Spleen (tissue), 7 donors: Measurements from ENCODE around the gene MRPL55.

ENCODE experiments used
- CTCF ChIP-seq, 11 experiments: fragments of 200-600 bp in 7 of 11; fragments of 450-650 bp in 4 of 11; sonication (generic) in 4 of 11; IDR thresholded peaks in 8 of 11; conservative IDR thresholded peaks in 3 of 11; 1 replicate in 7 of 11; 2 replicates in 4 of 11; pipeline versions ENCODE4 v1.4.0 to v1.8.0; 2016 to 2021; ENCODE audit warnings: antibody characterized with exemption in 11 of 11, inconsistent platforms in 4 of 11, mild to moderate bottlenecking in 1 of 11
- POLR2A ChIP-seq, 3 donors: fragments of 450-650 bp; IDR thresholded peaks; one replicate each; pipeline ENCODE4 v1.5.1; 2017; ENCODE audit warnings: antibody characterized with exemption in 3 of 3, mild to moderate bottlenecking in 1 of 3
- donor health status: DM: no; HTN: no; CAD: no; lungs with moderate emphysema.
- donor health status: DM: no; HTN: no; CAD: no.
- donor health status: DM: no; HTN: no; CAD: no.

- TF ChIP-seq CTCF (IDR thresholded peaks at IDR 0.05 in 8 of 11, conservative IDR thresholded peaks at IDR 0.05 in 3 of 11) (no peak), POLR2A (IDR thresholded peaks at IDR 0.05) (no peak)
Observed at GRCh38 chr1:228062812-228063211, 46.3 kb downstream of the MRPL55 start.
